ENCODE results near the gene ZNF334.

- TF ChIP-seq CTCF (IDR thresholded peaks at IDR 0.05) (no peak), MYC (IDR thresholded peaks at IDR 0.05; ENCODE audit: borderline replicate concordance, low read length) (no peak), ESRRA (IDR thresholded peaks at IDR 0.05; ENCODE audit: borderline replicate concordance, low read length) (no peak), MAFK (IDR thresholded peaks at IDR 0.05; ENCODE audit: partially characterized antibody) (no peak), ELK1 (IDR thresholded peaks at IDR 0.05; ENCODE audit: low read depth, low read length) (no peak), HOXB5 (CRISPR knock-in tag; IDR thresholded peaks at IDR 0.05) (no peak), POLR2A (IDR thresholded peaks at IDR 0.05; ENCODE audit: low read length) (no peak), HES2 (IDR thresholded peaks at IDR 0.05) (no peak), RAD21 (conservative IDR thresholded peaks at IDR 0.05 in 1 of 2, IDR thresholded peaks at IDR 0.05 in 1 of 2) (no peak), CEBPB (IDR thresholded peaks at IDR 0.05) (no peak), ZFP36 (IDR thresholded peaks at IDR 0.05; ENCODE audit: borderline replicate concordance, partially characterized antibody) (no peak), RFX5 (IDR thresholded peaks at IDR 0.05) (no peak), TP53 (CRISPR knock-in tag; IDR thresholded peaks at IDR 0.05) (no peak)
Observed at GRCh38 chr20:46456255-46457028, 56.9 kb downstream of the ZNF334 start.
